Omental fat pad (tissue), 4 donors: ENCODE data around the gene ZNF521. TPM values are rescaled to one million over a fixed set of nuclear protein-coding genes. Genes with fewer than 3 reads are reported as not detected.
A peak's percentile ranks its signal among the peaks of the same experiment; 100 is the strongest.

Experiments used
- ATAC-seq: fragments of 150-250 bp; one replicate; pipeline ENCODE4 v1.9.1; 2016; ENCODE audit warnings: mild to moderate bottlenecking, moderate library complexity; ENCODE audit not compliant: low FRiP score
- DNase-seq: peaks from one replicate; pipeline ENCODE4 v3.0.0-alpha.2; 2019; ENCODE audit warnings: low spot score
- total RNA-seq, 4 donors: library from RNA; depleted of rRNA; stranded (reverse); fragments of >200 nt; gene quantifications; one replicate each; pipeline ENCODE4 v1.1.0, GENCODE V29; 2016
- TF ChIP-seq, protein P1 (sequence below), 3 donors: fragments of 450-650 bp; IDR thresholded peaks; one replicate each; pipeline ENCODE4 v1.5.1; 2016 to 2017; ENCODE audit warnings: antibody characterized with exemption in 3 of 3, mild to moderate bottlenecking in 3 of 3, moderate library complexity in 2 of 3

Gene ZNF521
- total RNA-seq, 4 donors from 2014 or later: 15.0 to 79.9 (median 28.1) TPM

DNA sequence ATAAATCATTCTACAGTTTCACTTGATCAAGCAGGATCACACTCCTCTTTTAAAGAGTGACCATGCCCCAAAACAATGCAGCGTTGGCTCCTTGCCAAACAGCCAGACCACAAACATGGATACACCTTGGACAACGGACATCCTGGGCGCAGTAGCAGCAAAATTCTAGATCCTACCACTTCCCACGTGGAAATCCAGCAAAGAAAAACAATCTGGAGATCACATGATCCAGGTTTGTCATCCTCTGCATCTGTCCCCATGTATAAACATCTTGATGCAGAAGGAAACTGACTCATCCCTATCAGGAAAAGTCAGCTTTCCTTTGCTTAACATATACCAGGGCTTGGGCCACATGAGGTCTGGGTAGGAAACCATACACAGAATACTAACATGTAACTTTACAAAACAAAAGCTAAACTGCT is 53.1 kb downstream of the ZNF521 start:
- ATAC-seq (no peak), DNase-seq (peak; percentile 42)
- TF ChIP-seq, protein P1, sequence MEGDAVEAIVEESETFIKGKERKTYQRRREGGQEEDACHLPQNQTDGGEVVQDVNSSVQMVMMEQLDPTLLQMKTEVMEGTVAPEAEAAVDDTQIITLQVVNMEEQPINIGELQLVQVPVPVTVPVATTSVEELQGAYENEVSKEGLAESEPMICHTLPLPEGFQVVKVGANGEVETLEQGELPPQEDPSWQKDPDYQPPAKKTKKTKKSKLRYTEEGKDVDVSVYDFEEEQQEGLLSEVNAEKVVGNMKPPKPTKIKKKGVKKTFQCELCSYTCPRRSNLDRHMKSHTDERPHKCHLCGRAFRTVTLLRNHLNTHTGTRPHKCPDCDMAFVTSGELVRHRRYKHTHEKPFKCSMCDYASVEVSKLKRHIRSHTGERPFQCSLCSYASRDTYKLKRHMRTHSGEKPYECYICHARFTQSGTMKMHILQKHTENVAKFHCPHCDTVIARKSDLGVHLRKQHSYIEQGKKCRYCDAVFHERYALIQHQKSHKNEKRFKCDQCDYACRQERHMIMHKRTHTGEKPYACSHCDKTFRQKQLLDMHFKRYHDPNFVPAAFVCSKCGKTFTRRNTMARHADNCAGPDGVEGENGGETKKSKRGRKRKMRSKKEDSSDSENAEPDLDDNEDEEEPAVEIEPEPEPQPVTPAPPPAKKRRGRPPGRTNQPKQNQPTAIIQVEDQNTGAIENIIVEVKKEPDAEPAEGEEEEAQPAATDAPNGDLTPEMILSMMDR (IDR thresholded peaks at IDR 0.05): no peak

- ATAC-seq: no peak
- TF ChIP-seq, protein P1 (IDR thresholded peaks at IDR 0.05): no peak
- no peak for DNase-seq
Observed at GRCh38 chr18:25295624-25296138, 56.3 kb downstream of the ZNF521 start.

- ATAC-seq: no peak
- DNase-seq: no peak
- TF ChIP-seq, protein P1 (IDR thresholded peaks at IDR 0.05): no peak
Observed at GRCh38 chr18:25291150-25291549, 60.8 kb downstream of the ZNF521 start.

GRCh38 chr18:25289001-25289631 is 62.9 kb downstream of the ZNF521 start:
- TF ChIP-seq, protein P1 (IDR thresholded peaks at IDR 0.05): no peak
- DNase-seq (no peak), ATAC-seq (peak; percentile 65)

GRCh38 chr18:25288340-25288938 is 63.5 kb downstream of the ZNF521 start:
- TF ChIP-seq, protein P1 (IDR thresholded peaks at IDR 0.05): no peak
- ATAC-seq (no peak), DNase-seq (no peak)

DNA sequence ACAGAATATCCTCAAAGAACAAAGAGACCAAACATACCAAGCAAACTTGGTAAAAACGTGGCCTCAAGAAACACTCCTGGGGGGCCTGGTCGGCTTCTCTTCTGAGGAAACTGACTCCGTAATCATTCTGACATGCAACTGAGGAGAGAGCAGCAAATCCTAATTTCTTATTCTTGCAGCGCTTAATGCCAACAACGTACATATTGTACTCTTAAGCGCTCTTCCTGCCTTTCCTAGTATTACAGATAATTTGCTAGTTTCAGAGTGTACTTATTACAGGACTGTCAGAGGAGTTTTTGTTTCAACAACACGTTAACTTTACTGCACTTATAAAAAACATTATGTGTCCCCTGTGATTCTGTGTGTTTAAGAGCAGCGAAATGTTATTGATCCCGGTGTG is 64.9 kb downstream of the ZNF521 start:
- ATAC-seq (no peak), DNase-seq (no peak)
- TF ChIP-seq, protein P1 (IDR thresholded peaks at IDR 0.05): no peak
